ENCODE measurements around the gene TYSND1.

Gene TYSND1

DNA sequence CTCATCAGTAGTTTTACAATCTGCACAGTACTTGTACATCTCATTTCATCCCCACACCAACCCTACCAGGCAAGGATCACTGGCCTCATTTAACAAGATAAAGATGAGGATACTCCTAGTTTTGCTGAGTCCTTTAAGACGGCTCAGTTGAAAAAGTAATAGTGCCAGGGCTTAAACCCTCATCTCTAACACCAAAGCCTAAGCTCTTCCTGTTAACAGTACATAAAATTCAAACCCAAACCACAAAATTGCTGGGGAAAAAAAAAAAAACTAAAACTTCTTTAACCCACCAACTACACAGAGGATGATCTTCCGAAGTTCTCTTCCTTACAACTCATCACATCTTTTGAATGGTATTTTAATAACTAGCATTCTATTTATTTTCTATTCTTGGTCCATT is 22.5 kb upstream of the TYSND1 start:
- TF ChIP-seq, protein P1, sequence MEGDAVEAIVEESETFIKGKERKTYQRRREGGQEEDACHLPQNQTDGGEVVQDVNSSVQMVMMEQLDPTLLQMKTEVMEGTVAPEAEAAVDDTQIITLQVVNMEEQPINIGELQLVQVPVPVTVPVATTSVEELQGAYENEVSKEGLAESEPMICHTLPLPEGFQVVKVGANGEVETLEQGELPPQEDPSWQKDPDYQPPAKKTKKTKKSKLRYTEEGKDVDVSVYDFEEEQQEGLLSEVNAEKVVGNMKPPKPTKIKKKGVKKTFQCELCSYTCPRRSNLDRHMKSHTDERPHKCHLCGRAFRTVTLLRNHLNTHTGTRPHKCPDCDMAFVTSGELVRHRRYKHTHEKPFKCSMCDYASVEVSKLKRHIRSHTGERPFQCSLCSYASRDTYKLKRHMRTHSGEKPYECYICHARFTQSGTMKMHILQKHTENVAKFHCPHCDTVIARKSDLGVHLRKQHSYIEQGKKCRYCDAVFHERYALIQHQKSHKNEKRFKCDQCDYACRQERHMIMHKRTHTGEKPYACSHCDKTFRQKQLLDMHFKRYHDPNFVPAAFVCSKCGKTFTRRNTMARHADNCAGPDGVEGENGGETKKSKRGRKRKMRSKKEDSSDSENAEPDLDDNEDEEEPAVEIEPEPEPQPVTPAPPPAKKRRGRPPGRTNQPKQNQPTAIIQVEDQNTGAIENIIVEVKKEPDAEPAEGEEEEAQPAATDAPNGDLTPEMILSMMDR (IDR thresholded peaks at IDR 0.05; ENCODE audit: low read depth, low read length, missing control alignments): no peak
- DNase-seq: no peak
- no peaks in the 10 kb centered on the region for H3K27me3 ChIP-seq (replicated peaks)
- peak overlapping the region; percentile 95 for H3K27ac ChIP-seq
- peak overlapping the region; percentile 98 for H3K4me3 ChIP-seq (ENCODE audit: low read depth, low read length)
- H3K36me3 ChIP-seq (replicated peaks): peaks cover 22% of the 10 kb centered on the region
- in situ Hi-C loops (cut with HindIII; ENCODE audit: low pct_ligation_motif_present, low sequenced_read_pairs): no loop called here

DNA sequence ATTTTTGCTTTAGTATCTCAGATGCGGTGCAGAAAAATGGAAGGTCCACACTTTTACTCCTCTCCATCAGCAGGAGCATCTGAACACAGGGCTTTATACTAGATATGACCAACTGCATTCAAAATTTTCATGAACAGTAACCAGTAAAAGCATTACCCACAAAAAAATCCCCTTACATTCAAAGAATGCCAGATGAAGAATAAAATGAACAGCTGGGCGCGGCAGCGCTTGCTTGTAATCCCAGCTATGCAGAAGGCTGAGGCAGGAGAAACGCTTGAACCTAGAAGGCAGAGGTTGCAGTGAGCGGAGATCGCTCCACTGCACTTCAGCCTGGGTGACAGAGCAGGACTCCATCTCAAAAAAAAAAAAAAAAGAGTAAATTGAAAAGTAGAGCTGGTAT is 20.7 kb upstream of the TYSND1 start:
- no peak for DNase-seq
- TF ChIP-seq, protein P1 (IDR thresholded peaks at IDR 0.05; ENCODE audit: low read depth, low read length, missing control alignments): no peak
- Histone ChIP-seq H3K27me3 (replicated peaks) (no peaks in the 10 kb centered on the region), H3K4me3 (ENCODE audit: low read depth, low read length) (no peak overlapping the region), H3K27ac (no peak overlapping the region), H3K36me3 (replicated peaks) (peaks cover 22% of the 10 kb centered on the region)
- in situ Hi-C loops (cut with HindIII; ENCODE audit: low pct_ligation_motif_present, low sequenced_read_pairs): no loop called here

DNA sequence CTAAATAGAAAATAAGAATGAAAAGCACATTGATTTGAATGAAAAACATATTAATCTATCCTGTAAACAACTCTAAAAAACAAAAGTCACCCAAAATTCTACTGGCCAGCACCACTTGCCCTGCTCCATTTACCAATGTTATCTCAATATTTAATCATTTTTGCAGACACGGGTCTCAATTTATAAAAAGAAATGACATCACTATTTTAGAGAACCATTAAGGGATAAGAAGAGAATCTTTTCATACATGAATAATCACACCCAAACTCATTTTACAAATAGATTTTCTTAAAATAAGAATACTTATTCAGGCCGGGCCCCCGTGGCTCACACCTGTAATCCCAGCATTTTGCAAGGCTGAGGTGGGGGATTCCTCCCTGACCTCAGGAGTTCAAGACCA is 19.9 kb upstream of the TYSND1 start:
- TF ChIP-seq, protein P1 (IDR thresholded peaks at IDR 0.05; ENCODE audit: low read depth, low read length, missing control alignments): no peak
- in situ Hi-C loops (cut with HindIII; ENCODE audit: low pct_ligation_motif_present, low sequenced_read_pairs): no loop called here
- DNase-seq: no peak
- Histone ChIP-seq H3K27me3 (replicated peaks) (no peaks in the 10 kb centered on the region), H3K4me3 (ENCODE audit: low read depth, low read length) (no peak overlapping the region), H3K27ac (no peak overlapping the region), H3K36me3 (replicated peaks) (peaks cover 26% of the 10 kb centered on the region)

DNA sequence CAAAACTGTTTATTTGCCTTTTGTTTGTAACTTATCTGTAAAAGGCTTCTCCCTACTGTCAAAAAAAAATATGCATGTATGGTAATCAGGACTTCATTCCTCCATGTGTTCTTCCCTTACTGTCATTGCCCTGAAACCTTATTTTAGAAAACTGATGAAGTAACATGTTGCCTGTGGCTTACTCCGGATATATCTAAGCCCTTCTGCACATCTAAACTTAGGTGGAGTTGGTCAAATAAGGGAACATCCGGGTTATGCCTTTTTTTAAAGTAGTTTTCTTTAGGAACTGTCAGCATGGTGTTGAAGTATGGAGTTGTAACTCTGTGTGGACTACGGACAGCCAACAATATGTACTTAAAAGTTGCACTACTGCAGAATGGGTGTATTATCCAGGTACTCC is 17.7 kb upstream of the TYSND1 start:
- TF ChIP-seq, protein P1 (IDR thresholded peaks at IDR 0.05; ENCODE audit: low read depth, low read length, missing control alignments): no peak
- Histone ChIP-seq H3K36me3 (replicated peaks) (peaks cover 40% of the 10 kb centered on the region), H3K27ac (no peak overlapping the region), H3K4me3 (ENCODE audit: low read depth, low read length) (no peak overlapping the region), H3K27me3 (replicated peaks) (no peaks in the 10 kb centered on the region)
- in situ Hi-C loops (cut with HindIII; ENCODE audit: low pct_ligation_motif_present, low sequenced_read_pairs): no loop called here
- no peak for DNase-seq

DNA sequence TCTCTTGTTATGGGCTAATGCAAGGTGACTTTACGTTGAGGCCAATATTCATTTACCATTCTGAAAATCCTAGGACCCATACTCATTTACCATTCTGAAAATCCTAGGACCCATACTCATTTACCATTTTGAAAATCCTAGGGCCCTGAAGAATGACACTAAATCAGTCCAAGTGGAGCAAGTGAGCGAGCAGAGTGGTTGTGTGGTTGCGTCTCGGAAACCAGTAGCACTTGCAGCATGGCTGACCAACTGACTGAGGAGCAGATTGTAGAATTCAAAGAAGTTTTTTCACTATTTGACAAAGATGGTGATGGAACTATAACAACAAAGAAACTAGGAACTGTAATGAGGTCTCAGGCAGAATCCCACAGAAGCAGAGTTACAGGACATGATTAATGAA is 16.9 kb upstream of the TYSND1 start:
- H3K27me3 ChIP-seq (replicated peaks): no peaks in the 10 kb centered on the region
- TF ChIP-seq, protein P1 (IDR thresholded peaks at IDR 0.05; ENCODE audit: low read depth, low read length, missing control alignments): no peak
- no peak for DNase-seq
- in situ Hi-C loops (cut with HindIII; ENCODE audit: low pct_ligation_motif_present, low sequenced_read_pairs): no loop called here
- H3K36me3 ChIP-seq (replicated peaks): peaks cover 42% of the 10 kb centered on the region
- no peak overlapping the region for H3K27ac ChIP-seq
- no peak overlapping the region for H3K4me3 ChIP-seq (ENCODE audit: low read depth, low read length)

DNA sequence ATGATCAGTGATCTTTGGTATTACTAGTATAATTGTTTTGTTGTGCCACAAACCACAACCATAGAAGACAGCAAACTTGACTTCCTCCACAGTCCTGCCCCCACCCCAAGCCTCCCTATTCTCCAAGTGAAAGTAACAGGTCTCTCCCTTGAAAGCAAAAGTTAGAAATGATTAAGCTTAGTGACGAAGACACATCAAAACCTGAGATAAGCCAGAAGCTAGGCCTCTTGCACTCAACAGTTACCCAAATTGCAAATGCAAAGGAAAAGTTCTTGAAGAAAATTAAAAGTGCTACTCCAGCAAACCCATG is 16.3 kb upstream of the TYSND1 start:
- in situ Hi-C loops (cut with HindIII; ENCODE audit: low pct_ligation_motif_present, low sequenced_read_pairs): no loop called here
- H3K4me3 ChIP-seq (ENCODE audit: low read depth, low read length): no peak overlapping the region
- TF ChIP-seq, protein P1 (IDR thresholded peaks at IDR 0.05; ENCODE audit: low read depth, low read length, missing control alignments): no peak
- H3K36me3 ChIP-seq (replicated peaks): peaks cover 45% of the 10 kb centered on the region
- DNase-seq: no peak
- no peak overlapping the region for H3K27ac ChIP-seq
- no peaks in the 10 kb centered on the region for H3K27me3 ChIP-seq (replicated peaks)
